Liver (tissue), 3 donors: ENCODE data around the gene ADAMTS6.

Source experiments
- FOXA1 ChIP-seq: IDR thresholded peaks from 2 replicates; pipeline ENCODE4 v1.6.1; 2016; ENCODE audit warnings: antibody characterized with exemption
- GABPA ChIP-seq, 2 donors: IDR thresholded peaks in 1 of 2; conservative IDR thresholded peaks in 1 of 2; 2 replicates each; pipeline ENCODE4 v1.6.1; 2016; ENCODE audit warnings: antibody characterized with exemption in 2 of 2, mild to moderate bottlenecking in 1 of 2, moderate library complexity in 1 of 2
- JUND ChIP-seq, 2 donors: IDR thresholded peaks; 2 replicates each; pipeline ENCODE4 v1.6.1; 2016; ENCODE audit warnings: antibody characterized with exemption in 2 of 2
- RAD21 ChIP-seq, 2 donors: IDR thresholded peaks; 2 replicates each; pipeline ENCODE4 v1.6.1; 2016; ENCODE audit warnings: antibody characterized with exemption in 2 of 2, mild to moderate bottlenecking in 2 of 2
- TAF1 ChIP-seq: conservative IDR thresholded peaks from 2 replicates; pipeline ENCODE4 v1.6.1; 2016; ENCODE audit warnings: antibody characterized with exemption, mild to moderate bottlenecking
- YY1 ChIP-seq: IDR thresholded peaks from 2 replicates; pipeline ENCODE4 v1.6.1; 2016; ENCODE audit warnings: antibody characterized with exemption, mild to moderate bottlenecking
- TF ChIP-seq, protein P1 (sequence below): fragments of 150-350 bp; IDR thresholded peaks from 2 replicates; pipeline ENCODE4 v1.5.1; 2017; ENCODE audit warnings: improper control_type of control experiment, low read depth, low read length; ENCODE audit not compliant: missing input control
- TF ChIP-seq, protein P2 (sequence below): IDR thresholded peaks from 2 replicates; pipeline ENCODE4 v1.6.1; 2016; ENCODE audit warnings: antibody characterized with exemption
- TF ChIP-seq, protein P3 (sequence below): IDR thresholded peaks from 2 replicates; pipeline ENCODE4 v1.6.1; 2016; ENCODE audit warnings: antibody characterized with exemption
- TF ChIP-seq, protein P4 (sequence below): IDR thresholded peaks from 2 replicates; pipeline ENCODE4 v1.6.1; 2016; ENCODE audit warnings: antibody characterized with exemption, mild to moderate bottlenecking
- donor health status: healthy.
- donor health status: healthy.

DNA sequence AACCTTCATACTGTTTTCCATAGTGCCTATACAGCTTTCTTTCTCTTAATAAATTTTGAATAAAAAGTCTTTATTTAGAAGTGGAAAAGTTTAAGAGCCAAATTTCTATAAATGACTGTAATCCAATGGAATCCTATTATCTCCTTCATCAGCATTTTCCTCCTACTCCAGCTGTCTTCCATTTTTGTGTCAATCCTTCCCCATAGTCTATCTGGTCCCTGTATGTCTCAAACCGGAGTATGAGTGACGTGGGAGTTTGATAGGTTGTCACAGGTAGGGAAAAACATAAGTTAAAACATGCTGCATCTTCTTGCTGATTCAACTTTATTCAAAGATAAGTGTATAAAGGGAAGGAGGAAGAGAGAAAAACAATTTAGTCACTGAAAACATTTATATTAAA lies 70.4 kb downstream of the ADAMTS6 start:
- TF ChIP-seq, protein P1, sequence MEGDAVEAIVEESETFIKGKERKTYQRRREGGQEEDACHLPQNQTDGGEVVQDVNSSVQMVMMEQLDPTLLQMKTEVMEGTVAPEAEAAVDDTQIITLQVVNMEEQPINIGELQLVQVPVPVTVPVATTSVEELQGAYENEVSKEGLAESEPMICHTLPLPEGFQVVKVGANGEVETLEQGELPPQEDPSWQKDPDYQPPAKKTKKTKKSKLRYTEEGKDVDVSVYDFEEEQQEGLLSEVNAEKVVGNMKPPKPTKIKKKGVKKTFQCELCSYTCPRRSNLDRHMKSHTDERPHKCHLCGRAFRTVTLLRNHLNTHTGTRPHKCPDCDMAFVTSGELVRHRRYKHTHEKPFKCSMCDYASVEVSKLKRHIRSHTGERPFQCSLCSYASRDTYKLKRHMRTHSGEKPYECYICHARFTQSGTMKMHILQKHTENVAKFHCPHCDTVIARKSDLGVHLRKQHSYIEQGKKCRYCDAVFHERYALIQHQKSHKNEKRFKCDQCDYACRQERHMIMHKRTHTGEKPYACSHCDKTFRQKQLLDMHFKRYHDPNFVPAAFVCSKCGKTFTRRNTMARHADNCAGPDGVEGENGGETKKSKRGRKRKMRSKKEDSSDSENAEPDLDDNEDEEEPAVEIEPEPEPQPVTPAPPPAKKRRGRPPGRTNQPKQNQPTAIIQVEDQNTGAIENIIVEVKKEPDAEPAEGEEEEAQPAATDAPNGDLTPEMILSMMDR, result no peak
- TF ChIP-seq YY1, result no peak
- no peak for TF ChIP-seq TAF1
- TF ChIP-seq, protein P2, sequence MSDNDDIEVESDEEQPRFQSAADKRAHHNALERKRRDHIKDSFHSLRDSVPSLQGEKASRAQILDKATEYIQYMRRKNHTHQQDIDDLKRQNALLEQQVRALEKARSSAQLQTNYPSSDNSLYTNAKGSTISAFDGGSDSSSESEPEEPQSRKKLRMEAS, result no peak
- no peak for TF ChIP-seq GABPA (IDR thresholded peaks at IDR 0.05 in 1 of 2, conservative IDR thresholded peaks at IDR 0.05 in 1 of 2)
- TF ChIP-seq JUND (IDR thresholded peaks at IDR 0.05), result no peak
- TF ChIP-seq, protein P3, sequence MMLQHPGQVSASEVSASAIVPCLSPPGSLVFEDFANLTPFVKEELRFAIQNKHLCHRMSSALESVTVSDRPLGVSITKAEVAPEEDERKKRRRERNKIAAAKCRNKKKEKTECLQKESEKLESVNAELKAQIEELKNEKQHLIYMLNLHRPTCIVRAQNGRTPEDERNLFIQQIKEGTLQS, result no peak
- no peak for TF ChIP-seq RAD21 (IDR thresholded peaks at IDR 0.05)
- TF ChIP-seq, protein P4, sequence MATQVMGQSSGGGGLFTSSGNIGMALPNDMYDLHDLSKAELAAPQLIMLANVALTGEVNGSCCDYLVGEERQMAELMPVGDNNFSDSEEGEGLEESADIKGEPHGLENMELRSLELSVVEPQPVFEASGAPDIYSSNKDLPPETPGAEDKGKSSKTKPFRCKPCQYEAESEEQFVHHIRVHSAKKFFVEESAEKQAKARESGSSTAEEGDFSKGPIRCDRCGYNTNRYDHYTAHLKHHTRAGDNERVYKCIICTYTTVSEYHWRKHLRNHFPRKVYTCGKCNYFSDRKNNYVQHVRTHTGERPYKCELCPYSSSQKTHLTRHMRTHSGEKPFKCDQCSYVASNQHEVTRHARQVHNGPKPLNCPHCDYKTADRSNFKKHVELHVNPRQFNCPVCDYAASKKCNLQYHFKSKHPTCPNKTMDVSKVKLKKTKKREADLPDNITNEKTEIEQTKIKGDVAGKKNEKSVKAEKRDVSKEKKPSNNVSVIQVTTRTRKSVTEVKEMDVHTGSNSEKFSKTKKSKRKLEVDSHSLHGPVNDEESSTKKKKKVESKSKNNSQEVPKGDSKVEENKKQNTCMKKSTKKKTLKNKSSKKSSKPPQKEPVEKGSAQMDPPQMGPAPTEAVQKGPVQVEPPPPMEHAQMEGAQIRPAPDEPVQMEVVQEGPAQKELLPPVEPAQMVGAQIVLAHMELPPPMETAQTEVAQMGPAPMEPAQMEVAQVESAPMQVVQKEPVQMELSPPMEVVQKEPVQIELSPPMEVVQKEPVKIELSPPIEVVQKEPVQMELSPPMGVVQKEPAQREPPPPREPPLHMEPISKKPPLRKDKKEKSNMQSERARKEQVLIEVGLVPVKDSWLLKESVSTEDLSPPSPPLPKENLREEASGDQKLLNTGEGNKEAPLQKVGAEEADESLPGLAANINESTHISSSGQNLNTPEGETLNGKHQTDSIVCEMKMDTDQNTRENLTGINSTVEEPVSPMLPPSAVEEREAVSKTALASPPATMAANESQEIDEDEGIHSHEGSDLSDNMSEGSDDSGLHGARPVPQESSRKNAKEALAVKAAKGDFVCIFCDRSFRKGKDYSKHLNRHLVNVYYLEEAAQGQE, result no peak
- TF ChIP-seq FOXA1, result no peak
